Ureter (tissue), 1 donor: ENCODE measurements around the gene CDCP1. TPM values are rescaled to one million over a fixed set of nuclear protein-coding genes. Genes with fewer than 3 reads are reported as not detected.

ENCODE experiments used
- DNase-seq: peaks from one replicate; pipeline ENCODE4 v3.0.0-alpha.2; 2020; ENCODE audit warnings: low spot score
- total RNA-seq: library from RNA; stranded (reverse); gene quantifications from one replicate; pipeline ENCODE4 v1.2.4, GENCODE V29; 2023
- donor health status: DM: yes; HTN: yes; CAD: no.

The CDCP1 gene
- total RNA-seq, 1 donor from 2014 or later: 40.6 TPM

DNA sequence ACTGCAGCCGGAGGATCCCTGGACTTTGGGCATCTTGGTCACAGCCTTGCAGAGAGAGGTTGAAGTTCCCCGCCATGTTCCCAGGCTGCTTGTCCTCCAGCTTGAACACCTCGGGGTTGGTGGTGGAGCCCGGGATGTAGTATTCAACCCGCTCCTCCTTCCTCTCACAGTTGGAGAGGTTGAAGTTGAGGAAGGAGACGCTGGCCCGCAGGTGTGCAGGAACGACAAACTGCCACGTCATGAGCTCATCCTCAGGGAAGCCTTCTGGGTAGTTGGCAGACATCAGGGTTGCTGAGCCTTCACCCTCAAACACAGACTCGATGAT, 35.7 kb downstream of the CDCP1 start:
- no peak for DNase-seq

DNA sequence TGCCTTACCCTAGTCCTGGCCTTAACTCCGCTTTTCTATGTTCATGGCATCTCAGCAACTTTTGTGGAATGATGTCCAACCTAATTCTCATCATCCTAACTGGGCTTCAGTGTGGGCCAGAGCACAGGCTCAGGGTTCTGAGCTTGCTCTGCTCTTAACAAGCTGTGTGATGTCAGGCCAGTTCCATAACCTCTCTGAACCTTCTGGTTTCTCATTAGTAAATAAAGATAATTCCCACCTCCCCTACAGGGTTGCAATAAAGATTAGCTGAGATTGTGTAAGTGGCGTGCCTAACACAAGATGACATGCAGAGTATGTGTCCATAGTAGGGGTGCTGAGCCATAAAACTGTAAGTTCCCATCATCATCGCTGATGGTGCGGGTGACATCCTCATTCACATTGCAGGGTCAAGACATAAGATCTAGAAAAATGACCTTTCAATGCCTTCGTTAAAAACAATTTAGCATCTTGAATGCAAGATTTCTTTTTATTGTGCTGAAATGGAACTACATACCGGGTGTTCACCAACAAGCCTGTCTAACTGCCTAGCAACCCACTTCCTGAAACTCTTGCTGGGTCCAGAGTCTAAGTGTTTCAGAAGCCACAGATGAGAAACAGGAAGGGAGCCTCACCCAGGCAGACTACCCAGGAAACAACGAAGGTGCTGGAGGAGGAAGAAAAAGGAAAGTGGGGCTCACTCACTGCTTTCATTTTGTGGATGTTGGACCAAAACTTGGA, 36.2 kb downstream of the CDCP1 start:
- DNase-seq: no peak

DNA sequence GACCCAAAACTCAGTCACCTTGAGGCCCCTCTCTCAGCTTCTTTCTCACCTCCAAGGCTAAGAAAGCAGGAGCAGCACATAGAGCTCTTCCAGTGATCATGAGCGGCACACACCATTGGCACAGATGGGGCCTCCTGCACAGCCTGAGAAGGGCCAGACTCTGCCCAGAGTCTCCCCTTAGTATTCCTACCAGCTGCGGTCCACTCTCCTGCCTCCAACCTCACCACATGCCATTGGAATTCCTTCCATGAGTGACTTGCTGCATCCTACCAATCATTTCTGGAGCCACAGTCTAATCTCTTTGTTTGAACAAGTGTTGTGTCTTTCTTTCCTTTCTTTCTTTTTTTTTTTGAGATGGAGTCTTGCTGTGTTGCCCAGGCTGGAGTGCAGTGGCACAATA, 39.3 kb downstream of the CDCP1 start:
- DNase-seq: no peak

DNA sequence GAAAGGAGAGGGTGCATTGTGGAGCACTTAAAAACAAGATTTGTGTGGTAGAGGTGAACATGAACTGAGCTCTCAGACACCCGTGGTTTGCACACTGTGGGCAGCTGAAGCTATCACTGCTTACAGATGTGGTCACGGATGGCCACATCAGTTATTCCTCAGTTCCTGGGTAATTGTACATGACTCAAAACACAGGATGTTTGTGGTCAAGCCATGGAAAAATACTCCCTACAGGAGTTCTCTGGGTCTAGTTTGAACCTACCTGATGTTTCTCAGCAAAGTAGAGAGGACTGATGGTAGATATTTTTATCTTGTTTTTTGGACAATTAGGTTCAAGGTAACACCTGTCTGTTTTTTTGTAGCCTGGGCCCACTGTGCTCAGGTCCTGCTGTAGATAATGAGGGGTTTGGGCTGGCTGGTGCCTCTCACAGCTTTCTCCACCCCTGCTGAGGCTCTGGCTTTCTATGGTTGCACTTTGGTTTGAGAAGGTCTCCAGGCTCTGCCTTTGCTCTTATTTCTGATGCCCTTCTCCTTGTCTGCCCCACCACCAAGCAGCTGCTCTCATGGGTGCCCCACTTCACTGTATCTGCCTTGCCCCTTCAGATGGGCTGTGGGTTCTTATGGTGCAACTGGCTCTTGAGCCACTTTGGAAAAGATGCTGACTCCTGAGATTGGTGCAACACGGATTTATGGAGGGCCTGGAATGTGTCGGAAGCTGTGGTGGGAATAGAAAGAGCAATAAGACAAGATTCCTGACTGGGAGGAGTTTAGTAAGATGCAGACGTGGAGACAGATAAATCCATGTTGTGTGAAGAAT, 40.1 kb downstream of the CDCP1 start:
- no peak for DNase-seq

DNA sequence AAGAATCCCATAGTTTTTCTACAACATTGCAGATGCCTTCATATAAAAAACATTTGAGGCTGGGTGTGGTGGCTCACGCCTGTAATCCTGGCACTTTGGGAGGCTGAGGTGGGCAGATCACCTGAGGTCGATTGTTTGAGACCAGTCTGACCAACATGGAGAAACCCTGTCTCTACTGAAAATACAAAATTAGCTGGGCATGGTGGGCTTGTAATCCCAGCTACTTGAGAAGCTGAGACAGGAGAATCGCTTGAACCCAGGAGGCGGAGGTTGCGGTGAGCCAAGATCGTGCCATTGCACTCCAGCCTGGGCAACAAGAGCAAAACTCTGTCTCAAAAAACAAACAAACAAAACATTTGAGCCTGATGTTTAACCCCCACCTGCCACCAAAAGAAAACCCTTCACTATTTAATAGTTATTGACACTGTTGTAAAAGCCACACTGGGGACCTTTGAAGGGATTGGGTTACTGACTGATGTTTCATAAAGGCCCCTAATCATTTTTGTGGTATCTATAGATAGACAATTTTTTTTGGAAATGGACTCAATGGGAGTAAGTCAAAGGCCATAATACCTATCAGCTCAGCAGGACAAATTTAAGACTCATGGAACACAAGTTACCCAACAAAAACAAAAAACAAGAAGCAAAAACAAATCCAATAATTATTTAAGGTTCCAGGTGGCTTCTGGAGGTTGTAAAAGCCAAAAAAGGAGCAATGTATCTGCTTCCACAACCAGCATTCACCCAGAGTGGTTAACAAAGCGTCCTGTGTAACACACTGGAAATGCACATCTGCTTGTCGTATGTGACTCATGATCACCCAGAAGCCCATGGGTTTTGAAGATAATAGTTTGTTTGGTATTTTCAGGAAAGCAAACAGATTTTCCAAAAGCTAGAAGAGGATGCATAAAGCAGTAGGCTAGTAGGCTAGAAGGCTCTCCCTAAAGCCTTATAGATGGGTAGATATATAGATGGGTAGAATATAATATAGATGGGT, 41.2 kb downstream of the CDCP1 start:
- DNase-seq: no peak

DNA sequence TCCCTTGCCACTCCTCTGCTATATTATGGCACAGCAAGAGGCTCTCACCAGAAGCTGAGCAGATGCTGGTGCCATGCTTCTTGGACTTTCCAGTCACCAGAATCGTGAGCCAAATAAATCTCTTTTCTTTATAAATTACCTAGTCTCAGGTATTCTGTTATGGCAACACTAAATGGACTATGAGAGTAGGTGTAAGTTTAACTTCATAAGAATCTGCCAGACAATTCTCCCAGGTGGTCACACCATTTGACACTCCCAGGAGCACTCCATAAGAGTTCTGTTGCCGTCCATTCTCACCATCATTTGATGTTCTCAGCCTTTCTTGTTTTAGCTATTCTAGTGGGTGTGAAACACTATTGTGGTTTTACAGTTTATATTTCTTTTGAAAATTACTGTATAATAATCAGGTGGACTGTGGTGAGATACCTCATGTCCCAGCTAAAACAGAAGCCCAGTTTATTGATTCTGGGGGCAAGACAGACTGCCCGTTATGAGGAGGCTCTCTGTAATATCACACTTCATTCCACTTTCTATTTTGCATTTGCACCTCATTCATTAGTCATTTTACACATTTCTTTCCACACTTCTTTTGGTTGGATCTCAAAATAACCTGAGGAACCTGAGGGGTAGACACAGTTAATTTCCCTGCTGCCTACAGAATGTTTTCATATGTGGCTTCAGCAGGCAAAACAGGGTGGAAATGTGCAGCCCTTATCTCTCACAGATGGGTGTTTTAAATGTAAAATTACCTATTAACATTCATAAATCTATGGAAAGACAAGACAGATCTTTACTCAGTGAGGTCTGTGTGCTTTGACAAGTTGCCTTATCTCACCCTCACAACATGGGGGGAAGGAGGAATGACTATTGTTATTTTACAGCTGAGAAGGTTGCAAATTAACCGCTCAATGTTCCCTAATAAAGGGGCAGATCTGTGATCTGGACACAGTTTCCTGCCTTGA, 42.1 kb downstream of the CDCP1 start:
- no peak for DNase-seq

DNA sequence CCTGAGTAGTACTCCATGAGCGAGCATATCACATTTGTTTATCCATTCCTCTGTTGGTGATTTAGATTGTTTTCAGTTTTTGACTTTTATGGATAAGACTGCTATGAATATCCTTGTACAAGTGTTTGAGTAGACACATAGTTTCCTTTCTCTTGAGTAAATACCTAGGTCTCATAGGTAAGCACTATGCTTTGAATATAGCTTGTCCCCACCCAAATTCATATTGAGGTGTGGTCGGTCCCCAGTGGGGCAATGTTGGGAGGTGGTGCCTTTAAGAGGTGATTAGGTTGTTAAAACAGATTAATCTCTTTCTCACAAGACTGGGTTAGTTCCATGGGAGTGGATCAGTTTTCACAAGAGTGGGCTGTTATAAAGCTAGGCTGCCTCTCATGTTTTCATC, 42.8 kb downstream of the CDCP1 start:
- no peak for DNase-seq

DNA sequence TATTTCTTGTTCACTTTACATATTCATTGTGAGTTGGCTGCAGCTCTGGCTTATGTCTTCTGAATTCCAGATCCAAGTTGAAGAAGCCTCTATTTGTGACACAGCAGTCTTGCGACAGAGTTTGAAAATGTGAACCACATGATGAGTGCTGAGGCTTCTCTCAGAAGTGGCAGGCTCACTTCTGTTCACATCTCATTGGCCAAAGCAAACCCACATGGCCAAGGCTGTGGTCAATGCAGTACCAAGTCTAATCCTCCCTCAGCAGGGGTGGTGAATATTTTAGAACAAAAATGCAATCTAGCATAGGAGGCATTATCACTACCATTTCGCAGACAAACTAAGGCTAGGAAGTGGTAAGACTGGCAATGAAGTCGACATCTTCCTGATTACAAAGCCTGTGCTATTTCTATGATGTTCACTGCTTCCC, 45.2 kb downstream of the CDCP1 start:
- no peak for DNase-seq

DNA sequence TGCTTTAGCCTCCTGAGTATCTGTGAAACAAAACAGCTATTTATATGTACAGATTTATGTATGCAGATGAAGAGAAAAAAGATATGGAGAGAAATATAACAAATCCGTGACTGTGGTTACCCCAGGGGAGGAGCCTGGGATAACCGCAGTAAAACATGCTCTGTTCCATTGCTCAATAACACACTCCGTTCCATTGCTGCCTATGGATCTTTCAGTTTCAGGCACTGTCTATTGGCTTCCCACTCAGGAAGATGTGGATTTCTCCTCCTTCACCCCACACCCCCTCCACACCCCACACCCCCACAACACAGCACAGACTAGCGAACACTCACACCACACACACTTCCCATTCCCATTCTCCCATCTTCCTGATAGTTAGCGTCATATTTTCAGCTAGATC, 47.9 kb downstream of the CDCP1 start:
- DNase-seq: no peak

DNA sequence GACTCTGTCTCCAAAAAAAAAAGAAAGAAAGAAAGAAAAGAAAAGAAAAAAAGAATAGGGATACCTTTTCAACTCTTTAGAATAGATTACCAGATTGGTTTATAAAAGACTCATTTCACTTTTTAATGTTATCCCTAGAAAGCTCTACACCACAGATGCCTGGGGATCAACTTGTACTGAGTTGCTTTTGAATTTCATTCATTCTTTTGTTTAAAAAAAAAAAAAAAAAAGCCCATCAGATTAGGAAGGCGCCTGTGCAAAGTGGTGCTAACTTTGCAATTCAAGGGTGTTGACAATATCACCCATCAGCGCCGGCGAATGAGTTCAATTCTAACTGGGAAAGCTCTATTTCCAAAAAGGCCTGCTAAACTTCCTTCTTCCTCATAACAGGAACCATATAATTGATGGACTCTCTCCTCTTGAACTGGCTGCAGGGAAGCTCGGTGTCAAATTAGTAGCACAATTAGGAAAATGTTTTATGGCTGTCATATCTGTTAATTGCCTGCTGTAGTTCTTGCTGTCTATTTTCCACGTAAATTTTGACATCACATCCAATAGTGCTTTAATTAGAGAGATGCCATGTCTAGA, 48.8 kb downstream of the CDCP1 start:
- no peak for DNase-seq

DNA sequence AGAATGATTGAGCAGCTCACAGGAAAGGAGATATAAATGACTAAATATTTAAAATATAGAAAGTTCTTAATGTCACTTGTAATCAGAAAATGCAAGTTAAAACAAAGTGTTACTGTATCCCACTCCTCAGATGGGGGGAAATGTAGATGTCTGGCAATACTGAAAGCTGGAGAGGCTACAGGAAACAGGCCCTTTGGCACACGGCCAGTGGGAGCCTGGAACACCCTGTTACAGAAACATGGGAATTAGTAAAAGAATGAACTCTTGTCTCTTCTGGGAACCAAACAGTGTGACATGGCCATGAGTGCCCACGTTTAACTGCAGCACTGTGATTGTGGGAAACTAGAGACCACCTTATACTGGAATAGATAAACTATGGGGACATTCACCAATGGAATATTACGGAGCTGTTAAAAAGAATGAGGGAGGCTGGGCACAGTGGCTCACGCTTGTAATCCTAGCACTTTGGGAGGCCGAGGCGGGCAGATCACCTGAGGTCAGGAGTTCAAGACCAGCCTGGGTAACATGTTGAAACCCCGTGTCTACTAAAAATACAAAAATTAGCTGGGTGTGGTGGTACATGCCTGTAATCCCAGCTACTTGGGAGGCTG, 50.2 kb downstream of the CDCP1 start:
- no peak for DNase-seq

DNA sequence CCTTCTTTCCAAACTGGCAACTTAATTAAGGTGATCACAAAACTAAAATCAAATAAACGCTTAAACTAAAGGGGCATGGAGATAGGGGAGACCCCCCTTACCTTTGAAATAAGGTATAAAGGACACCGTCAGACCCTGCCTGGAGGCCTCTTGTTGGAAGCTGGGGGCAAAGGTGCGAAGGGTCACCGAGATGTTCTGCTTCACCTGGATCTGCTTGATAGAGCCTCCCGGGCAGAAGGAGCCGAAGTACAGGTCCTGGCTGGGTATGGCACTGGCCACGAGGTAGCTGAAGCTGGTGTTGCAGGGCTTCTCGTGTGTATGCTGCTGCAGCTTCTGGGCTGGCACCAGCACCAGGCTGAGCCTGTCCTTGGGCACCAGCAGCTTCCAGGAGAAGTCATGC, 53.0 kb downstream of the CDCP1 start:
- no peak for DNase-seq

DNA sequence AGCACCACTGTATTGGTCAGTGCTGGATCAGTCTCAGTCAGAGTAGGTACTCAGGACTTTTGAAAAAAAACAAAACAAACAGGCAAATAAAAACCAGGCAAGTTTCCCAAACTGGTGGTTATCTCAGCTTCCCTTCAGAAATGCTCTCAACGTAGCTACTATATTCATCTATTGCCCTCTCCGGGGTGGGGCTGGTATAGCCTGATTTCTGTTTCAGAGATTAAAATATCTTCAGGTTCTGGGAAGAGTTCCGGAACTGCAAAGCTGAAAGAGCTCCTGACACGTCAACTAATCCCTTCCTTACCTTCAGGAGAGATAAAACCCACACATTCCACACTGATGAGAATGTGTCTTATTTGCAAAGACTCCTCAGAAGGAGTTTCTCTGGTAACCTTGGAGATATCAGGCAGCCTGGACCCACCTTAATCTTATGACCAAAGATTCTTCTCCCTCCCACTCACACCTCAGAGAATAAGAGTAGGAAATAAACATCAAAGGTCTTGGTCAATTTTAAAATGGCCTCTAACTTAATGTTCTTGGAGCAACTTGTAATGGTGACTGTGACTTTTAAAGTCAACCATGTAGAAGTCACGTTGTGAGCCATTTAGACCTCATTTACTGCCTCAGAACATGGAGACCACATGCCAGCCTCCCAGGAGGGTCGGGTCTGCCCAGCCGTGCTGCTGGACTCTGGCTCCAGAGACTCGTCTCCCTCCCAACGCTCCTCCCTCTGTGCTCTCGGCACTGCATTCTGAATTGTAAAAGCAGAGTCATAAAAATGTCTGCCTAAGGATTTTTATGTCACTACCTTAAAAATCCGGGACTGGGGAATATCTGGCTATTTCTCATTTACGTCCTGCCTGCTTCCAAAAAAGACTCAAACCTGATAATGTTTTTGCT, 53.8 kb downstream of the CDCP1 start:
- no peak for DNase-seq

DNA sequence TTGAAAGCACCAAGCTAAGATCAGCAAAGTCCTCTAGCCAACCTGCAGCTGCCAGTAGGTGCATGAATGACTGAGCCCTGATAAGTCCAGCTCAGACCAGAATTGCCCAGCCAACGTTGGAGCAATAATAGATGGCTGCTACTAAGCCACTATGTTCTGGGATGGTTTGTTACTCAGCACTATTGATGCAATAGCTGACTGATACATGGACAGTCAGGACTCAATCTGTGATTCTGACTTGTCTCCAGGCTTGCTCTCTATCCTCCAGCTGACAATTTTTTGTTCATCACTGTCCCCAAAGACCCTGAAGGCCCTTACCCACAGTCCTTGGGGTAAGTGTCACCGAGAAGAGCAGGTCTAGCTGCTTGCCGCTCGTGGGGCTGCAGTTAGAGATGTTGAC, 55.3 kb downstream of the CDCP1 start:
- no peak for DNase-seq

DNA sequence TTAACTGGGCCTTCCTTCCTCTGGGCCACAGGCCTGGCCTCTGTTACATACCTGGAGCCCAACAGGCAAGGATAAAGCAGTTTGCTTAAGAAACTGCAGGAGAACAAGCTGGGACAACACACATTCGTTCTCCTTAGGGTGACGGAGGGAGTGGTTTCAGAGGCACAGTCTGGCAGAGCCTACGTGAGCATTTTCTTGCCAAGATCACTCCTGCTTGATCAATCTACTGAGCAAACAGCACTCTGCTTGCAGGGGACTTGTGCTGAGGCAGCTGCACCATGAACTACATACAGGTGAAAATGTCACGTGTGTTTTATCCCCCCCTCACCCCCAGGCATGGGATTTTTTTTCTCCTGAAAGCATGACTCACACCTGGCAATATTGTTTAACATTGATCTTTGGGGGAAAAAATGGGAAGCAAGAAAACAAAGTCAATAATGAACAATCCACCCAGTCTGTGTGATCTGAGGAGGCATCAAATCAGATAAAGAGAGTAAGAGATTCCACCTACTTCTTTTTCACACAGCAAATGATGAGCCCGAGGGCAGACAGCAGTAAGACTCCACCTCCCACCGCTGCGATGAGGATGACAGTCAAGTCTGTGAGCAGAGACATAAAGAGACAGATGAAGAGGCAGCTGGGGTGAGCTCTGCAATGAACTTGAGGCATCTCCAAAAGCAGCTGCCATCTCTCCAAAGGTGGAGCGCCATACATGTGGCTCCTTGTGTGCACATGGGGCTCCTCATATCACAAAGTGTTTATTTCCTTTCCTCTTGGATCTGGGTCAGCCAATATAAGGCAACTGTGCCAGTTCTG, 57.4 kb downstream of the CDCP1 start:
- peak; percentile 75 for DNase-seq

DNA sequence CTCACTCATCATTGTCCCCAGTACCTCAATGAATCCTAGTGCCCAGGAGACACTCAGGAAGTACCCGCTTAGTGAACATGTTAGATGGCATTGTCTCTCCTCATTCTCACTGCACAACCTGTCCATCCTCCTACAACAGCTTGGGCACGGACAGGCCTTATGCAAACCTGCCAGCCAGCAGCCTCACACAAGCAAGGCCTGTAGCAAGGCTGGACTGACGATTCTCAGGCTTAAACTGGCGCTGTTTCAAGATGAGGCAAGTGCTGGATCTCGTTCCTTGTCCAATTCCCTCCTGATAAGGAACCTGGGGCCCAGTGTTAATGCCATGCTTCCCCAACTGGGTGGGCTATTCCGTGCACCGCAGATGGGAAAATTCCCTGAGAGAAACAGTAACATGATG, 59.0 kb downstream of the CDCP1 start:
- DNase-seq: no peak

DNA sequence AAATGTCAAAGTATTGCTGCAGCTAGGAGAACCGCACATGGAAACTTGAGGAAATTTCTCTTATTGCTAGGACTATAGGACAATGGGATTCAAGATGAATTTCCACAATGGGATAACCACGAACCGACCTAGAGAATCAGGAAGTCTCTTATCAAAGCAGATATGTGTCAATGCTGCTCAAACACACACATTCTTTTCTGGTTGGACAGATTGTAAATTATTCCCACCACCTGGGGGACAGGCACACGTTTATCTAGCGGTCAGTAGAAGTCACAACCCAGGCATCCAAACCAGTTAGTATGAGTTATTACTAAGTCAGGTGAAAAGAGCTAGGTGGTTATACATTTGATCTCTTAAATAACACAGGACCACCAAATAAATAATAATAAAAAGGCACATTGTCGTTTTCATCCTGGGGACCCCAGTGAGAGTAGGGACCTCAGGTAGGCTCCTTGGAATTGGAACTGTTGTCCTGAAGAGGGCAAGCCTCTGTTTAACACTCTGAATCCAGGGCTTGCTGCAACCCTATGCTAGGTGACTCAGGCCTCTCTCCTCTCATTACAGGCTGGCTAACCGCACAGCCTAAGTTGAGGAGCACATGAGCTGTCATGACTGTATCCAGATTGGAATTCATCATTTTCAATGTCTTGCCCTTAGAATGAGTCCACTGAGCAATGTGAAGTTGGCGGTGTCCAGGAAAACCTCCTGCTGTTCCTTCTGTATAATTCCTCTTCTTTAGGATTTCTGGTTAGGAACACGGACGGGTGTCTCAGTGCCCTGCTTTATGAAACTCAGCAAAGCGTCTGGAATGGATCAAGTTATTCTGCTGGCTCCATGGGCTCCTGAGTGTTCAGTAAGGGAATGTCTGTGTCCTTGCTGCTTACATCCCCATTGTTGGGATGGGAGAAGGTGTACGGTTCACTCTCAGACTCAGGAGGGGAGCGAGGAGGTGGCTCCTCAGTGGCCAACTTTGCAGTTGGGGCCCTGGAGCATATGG, 61.1 kb downstream of the CDCP1 start:
- no peak for DNase-seq
